Psoas muscle (tissue), 8 donors: ENCODE measurements around the gene STXBP3. TPM values are rescaled to one million over a fixed set of nuclear protein-coding genes. Genes with fewer than 3 reads are reported as not detected.

Experiments
- ATAC-seq, 4 donors: fragments of 200-7000 bp; cut with Tn5 transposase; one replicate each; pipeline ENCODE4 v1.9.1; 2020; ENCODE audit warnings: moderate library complexity in 3 of 4, mild to moderate bottlenecking in 2 of 4
- DNase-seq, 2 donors: peaks; one replicate each; pipeline ENCODE4 v3.0.0-alpha.2; 2020
- H3K27ac ChIP-seq: fragments of 200-600 bp; one replicate; pipeline ENCODE4 v1.8.0; 2022
- H3K27me3 ChIP-seq, 3 donors: fragments of 200-600 bp in 1 of 3; one replicate each; pipeline versions ENCODE4 v1.6.1 to v1.8.0; 2013 to 2022; ENCODE audit warnings: low read length in 2 of 3, mild to moderate bottlenecking in 2 of 3, moderate library complexity in 1 of 3; ENCODE audit not compliant: insufficient read depth in 3 of 3
- H3K36me3 ChIP-seq, 2 donors: fragments of 200-600 bp in 1 of 2; one replicate each; pipeline versions ENCODE4 v1.6.1 to v1.8.0; 2013 to 2022; ENCODE audit warnings: low read depth in 1 of 2, mild to moderate bottlenecking in 1 of 2, moderate library complexity in 1 of 2; ENCODE audit not compliant: insufficient read depth in 1 of 2
- H3K4me1 ChIP-seq: fragments of 200-600 bp; one replicate; pipeline ENCODE4 v1.8.0; 2022
- H3K4me3 ChIP-seq: fragments of 200-600 bp; one replicate; pipeline ENCODE4 v1.8.0; 2022; ENCODE audit warnings: mild to moderate bottlenecking
- H3K9me3 ChIP-seq: fragments of 200-600 bp; one replicate; pipeline ENCODE4 v1.8.0; 2022
- CTCF ChIP-seq: fragments of 200-600 bp; IDR thresholded peaks from one replicate; pipeline ENCODE4 v1.8.0; 2022; ENCODE audit warnings: antibody characterized with exemption
- WGBS, 3 donors: extraction: QIAGEN DNeasy Blood & Tissue Kit; methylation state at CpG; one replicate each; pipeline versions ENCODE4 v1.1.6 to v1.1.7; 2013; 5-methylcytosine and 5-hydroxymethylcytosine counted together
- intact Hi-C, 2 donors: fragments of 100-400 bp; cut with DNase I; formaldehyde crosslinking; loops; one replicate each; pipeline versions ENCODE4 v1.11.0 to v1.14.2; 2022
- polyA plus RNA-seq, 3 donors: library from polyadenylated mRNA; stranded (reverse); fragments of 200-250 nt; gene quantifications; one replicate each; pipeline ENCODE4 v1.2.3, GENCODE V29; 2013
- total RNA-seq, 4 donors: library from RNA; stranded (reverse); fragmentation: NEBNext Ultra II Directional in 2 of 4; extraction: Animal tissue kit (Norgen Biotek cat#: 25700) in 2 of 4; gene quantifications; one replicate each; pipeline versions ENCODE4 v1.2.1 to v1.2.4, GENCODE V29; 2021 to 2023
- donor health status: healthy with polysubstance abuse.
- donor health status: DM: no; HTN: no; CAD: no; lungs with moderate emphysema.
- donor health status: Bipolar disorder and iron deficiency.
- donor health status: healthy.
- donor health status: DM: yes; HTN: yes; CAD: no.
- donor health status: DM: no; HTN: no; CAD: no.
- donor health status: DM: no; HTN: no; CAD: no.
- donor health status: DM: yes; HTN: yes; CAD: no.

Gene STXBP3
- total and polyA plus RNA-seq, 7 donors = 12.7 to 22.3 (median 17.1) TPM

- no peak overlapping the region for H3K27ac ChIP-seq
- DNase-seq (no peak), ATAC-seq (no peak)
- TF ChIP-seq CTCF = no peak
- no peaks in the 10 kb centered on the region for H3K36me3 ChIP-seq
- H3K27me3 ChIP-seq = no peaks in the 10 kb centered on the region
- no peaks in the 10 kb centered on the region for H3K4me1 ChIP-seq
- H3K4me3 ChIP-seq = no peak overlapping the region
- WGBS, 3 donors = 71 to 82% (median 81%) methylated on average over 7 of the region's 7 CpGs
- intact Hi-C loops = no loop called here
- no peaks in the 10 kb centered on the region for H3K9me3 ChIP-seq
Observed at GRCh38 chr1:108850929-108851328, 104.5 kb downstream of the STXBP3 start.

GRCh38 chr1:108851567-108851966, 105.1 kb downstream of the STXBP3 start:
- no peak for TF ChIP-seq CTCF
- ATAC-seq = no peak
- intact Hi-C loops = no loop called here
- DNase-seq = no peak
- Histone ChIP-seq H3K36me3 (no peaks in the 10 kb centered on the region), H3K4me3 (no peak overlapping the region), H3K4me1 (no peaks in the 10 kb centered on the region), H3K9me3 (no peaks in the 10 kb centered on the region), H3K27ac (peak overlapping the region; percentile 25), H3K27me3 (no peaks in the 10 kb centered on the region)
- WGBS, 3 donors = 68 to 75% (median 70%) methylated on average over 4 of the region's 4 CpGs

- no peaks in the 10 kb centered on the region for H3K36me3 ChIP-seq
- H3K4me3 ChIP-seq = no peak overlapping the region
- 20 to 29% (median 23%) methylated on average over 7 of the region's 7 CpGs for WGBS, 3 donors
- H3K27ac ChIP-seq = peak overlapping the region; percentile 21
- DNase-seq = no peak
- intact Hi-C loops = no loop called here
- ATAC-seq = peak in 1 of 4 donors; percentile 53
- no peak for TF ChIP-seq CTCF
- no peaks in the 10 kb centered on the region for H3K4me1 ChIP-seq
- H3K9me3 ChIP-seq = no peaks in the 10 kb centered on the region
- no peaks in the 10 kb centered on the region for H3K27me3 ChIP-seq
Observed at GRCh38 chr1:108852221-108852975, 105.9 kb downstream of the STXBP3 start.

- H3K4me3 ChIP-seq = no peak overlapping the region
- no peaks in the 10 kb centered on the region for H3K9me3 ChIP-seq
- ATAC-seq (no peak), DNase-seq (no peak)
- no peaks in the 10 kb centered on the region for H3K36me3 ChIP-seq
- intact Hi-C loops = no loop called here
- H3K27ac ChIP-seq = no peak overlapping the region
- TF ChIP-seq CTCF = no peak
- no peaks in the 10 kb centered on the region for H3K27me3 ChIP-seq
- H3K4me1 ChIP-seq = peaks cover 5% of the 10 kb centered on the region
- WGBS, 3 donors = 53 to 61% (median 57%) methylated on average over 3 of the region's 3 CpGs
Observed at GRCh38 chr1:108854221-108855019, 107.9 kb downstream of the STXBP3 start.
